Measurements from ENCODE around the gene PAQR3. TPM values are rescaled to one million over a fixed set of nuclear protein-coding genes. Genes with fewer than 3 reads are reported as not detected.

The PAQR3 gene
- total and polyA plus RNA-seq, 9 of the 15 experiments (the other 6 are each of a cell fraction or from before 2014, with no cell fraction given) = 10.7 to 77.1 (median 31.6) TPM

- TF ChIP-seq, protein P1, sequence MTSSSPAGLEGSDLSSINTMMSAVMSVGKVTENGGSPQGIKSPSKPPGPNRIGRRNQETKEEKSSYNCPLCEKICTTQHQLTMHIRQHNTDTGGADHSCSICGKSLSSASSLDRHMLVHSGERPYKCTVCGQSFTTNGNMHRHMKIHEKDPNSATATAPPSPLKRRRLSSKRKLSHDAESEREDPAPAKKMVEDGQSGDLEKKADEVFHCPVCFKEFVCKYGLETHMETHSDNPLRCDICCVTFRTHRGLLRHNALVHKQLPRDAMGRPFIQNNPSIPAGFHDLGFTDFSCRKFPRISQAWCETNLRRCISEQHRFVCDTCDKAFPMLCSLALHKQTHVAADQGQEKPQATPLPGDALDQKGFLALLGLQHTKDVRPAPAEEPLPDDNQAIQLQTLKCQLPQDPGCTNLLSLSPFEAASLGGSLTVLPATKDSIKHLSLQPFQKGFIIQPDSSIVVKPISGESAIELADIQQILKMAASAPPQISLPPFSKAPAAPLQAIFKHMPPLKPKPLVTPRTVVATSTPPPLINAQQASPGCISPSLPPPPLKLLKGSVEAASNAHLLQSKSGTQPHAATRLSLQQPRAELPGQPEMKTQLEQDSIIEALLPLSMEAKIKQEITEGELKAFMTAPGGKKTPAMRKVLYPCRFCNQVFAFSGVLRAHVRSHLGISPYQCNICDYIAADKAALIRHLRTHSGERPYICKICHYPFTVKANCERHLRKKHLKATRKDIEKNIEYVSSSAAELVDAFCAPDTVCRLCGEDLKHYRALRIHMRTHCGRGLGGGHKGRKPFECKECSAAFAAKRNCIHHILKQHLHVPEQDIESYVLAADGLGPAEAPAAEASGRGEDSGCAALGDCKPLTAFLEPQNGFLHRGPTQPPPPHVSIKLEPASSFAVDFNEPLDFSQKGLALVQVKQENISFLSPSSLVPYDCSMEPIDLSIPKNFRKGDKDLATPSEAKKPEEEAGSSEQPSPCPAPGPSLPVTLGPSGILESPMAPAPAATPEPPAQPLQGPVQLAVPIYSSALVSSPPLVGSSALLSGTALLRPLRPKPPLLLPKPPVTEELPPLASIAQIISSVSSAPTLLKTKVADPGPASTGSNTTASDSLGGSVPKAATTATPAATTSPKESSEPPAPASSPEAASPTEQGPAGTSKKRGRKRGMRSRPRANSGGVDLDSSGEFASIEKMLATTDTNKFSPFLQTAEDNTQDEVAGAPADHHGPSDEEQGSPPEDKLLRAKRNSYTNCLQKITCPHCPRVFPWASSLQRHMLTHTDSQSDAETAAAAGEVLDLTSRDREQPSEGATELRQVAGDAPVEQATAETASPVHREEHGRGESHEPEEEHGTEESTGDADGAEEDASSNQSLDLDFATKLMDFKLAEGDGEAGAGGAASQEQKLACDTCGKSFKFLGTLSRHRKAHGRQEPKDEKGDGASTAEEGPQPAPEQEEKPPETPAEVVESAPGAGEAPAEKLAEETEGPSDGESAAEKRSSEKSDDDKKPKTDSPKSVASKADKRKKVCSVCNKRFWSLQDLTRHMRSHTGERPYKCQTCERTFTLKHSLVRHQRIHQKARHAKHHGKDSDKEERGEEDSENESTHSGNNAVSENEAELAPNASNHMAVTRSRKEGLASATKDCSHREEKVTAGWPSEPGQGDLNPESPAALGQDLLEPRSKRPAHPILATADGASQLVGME (CRISPR knock-in tag; IDR thresholded peaks at IDR 0.05) = no peak
- TF ChIP-seq ELF2 (CRISPR knock-in tag; IDR thresholded peaks at IDR 0.05) (no peak), NR3C1 (CRISPR knock-in tag; IDR thresholded peaks at IDR 0.05) (no peak), FUS (optimal IDR thresholded peaks at IDR 0.05; ENCODE audit: low read depth, low read length) (no peak), GABPB1 (CRISPR knock-in tag; IDR thresholded peaks at IDR 0.05) (no peak), RBM22 (IDR thresholded peaks at IDR 0.05; ENCODE audit: low read depth, low read length, poor library complexity, severe bottlenecking) (no peak), PHB (CRISPR knock-in tag; IDR thresholded peaks at IDR 0.05) (no peak), POLR2AphosphoS2 (IDR thresholded peaks at IDR 0.05; ENCODE audit: low read length) (no peak), CAMTA2 (CRISPR knock-in tag; conservative IDR thresholded peaks at IDR 0.05) (no peak), ZKSCAN3 (CRISPR knock-in tag; IDR thresholded peaks at IDR 0.05) (no peak), TSC22D4 (tag; IDR thresholded peaks at IDR 0.05) (no peak), EHMT2 (IDR thresholded peaks at IDR 0.05) (no peak), ZNF717 (CRISPR knock-in tag; IDR thresholded peaks at IDR 0.05) (no peak), ZNF140 (CRISPR knock-in tag; IDR thresholded peaks at IDR 0.05) (no peak), ZNF23 (CRISPR knock-in tag; IDR thresholded peaks at IDR 0.05) (no peak), MEF2D (tag; conservative IDR thresholded peaks at IDR 0.05; ENCODE audit: low read depth) (no peak), U2AF1 (optimal IDR thresholded peaks at IDR 0.05; ENCODE audit: low read depth, low read length) (no peak), NFRKB (IDR thresholded peaks at IDR 0.05; ENCODE audit: low read depth) (no peak), SREBF2 (CRISPR knock-in tag; IDR thresholded peaks at IDR 0.05) (no peak), ELF1 (tag; IDR thresholded peaks at IDR 0.05) (no peak)
- TF ChIP-seq, protein P2, sequence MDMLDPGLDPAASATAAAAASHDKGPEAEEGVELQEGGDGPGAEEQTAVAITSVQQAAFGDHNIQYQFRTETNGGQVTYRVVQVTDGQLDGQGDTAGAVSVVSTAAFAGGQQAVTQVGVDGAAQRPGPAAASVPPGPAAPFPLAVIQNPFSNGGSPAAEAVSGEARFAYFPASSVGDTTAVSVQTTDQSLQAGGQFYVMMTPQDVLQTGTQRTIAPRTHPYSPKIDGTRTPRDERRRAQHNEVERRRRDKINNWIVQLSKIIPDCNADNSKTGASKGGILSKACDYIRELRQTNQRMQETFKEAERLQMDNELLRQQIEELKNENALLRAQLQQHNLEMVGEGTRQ (CRISPR knock-in tag; IDR thresholded peaks at IDR 0.05) = no peak
- TF ChIP-seq, protein P3, sequence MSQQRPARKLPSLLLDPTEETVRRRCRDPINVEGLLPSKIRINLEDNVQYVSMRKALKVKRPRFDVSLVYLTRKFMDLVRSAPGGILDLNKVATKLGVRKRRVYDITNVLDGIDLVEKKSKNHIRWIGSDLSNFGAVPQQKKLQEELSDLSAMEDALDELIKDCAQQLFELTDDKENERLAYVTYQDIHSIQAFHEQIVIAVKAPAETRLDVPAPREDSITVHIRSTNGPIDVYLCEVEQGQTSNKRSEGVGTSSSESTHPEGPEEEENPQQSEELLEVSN (IDR thresholded peaks at IDR 0.05; ENCODE audit: borderline replicate concordance in 1 of 2, extremely low read depth in 1 of 2, insufficient read depth in 1 of 2, insufficient read length in 1 of 2, low read depth in 1 of 2, low read length in 1 of 2, poor library complexity in 1 of 2, severe bottlenecking in 1 of 2) = peak; percentile 60 to 86
Observed at GRCh38 chr4:78938868-78939666, at the start of gene PAQR3 (continued).

Measured in K562 (cell line).